SK-N-MC (cell line): ENCODE data around the gene NFATC2.

ENCODE experiments used
- EZH2 ChIP-seq: fragments of 200-600 bp; sonication (generic); IDR thresholded peaks from one replicate; pipeline ENCODE4 v1.6.1; 2017; ENCODE audit warnings: antibody characterized with exemption
- FOXP2 ChIP-seq: optimal IDR thresholded peaks from 2 replicates; pipeline ENCODE3; 2011; ENCODE audit warnings: mild to moderate bottlenecking, moderate library complexity; ENCODE audit not compliant: insufficient read depth; ENCODE audit errors: extremely low read length, control extremely low read depth
- POLR2AphosphoS5 ChIP-seq: IDR thresholded peaks from 2 replicates; pipeline ENCODE4 v1.6.1; 2012; ENCODE audit warnings: mild to moderate bottlenecking, low read depth, low read length, borderline replicate concordance

DNA sequence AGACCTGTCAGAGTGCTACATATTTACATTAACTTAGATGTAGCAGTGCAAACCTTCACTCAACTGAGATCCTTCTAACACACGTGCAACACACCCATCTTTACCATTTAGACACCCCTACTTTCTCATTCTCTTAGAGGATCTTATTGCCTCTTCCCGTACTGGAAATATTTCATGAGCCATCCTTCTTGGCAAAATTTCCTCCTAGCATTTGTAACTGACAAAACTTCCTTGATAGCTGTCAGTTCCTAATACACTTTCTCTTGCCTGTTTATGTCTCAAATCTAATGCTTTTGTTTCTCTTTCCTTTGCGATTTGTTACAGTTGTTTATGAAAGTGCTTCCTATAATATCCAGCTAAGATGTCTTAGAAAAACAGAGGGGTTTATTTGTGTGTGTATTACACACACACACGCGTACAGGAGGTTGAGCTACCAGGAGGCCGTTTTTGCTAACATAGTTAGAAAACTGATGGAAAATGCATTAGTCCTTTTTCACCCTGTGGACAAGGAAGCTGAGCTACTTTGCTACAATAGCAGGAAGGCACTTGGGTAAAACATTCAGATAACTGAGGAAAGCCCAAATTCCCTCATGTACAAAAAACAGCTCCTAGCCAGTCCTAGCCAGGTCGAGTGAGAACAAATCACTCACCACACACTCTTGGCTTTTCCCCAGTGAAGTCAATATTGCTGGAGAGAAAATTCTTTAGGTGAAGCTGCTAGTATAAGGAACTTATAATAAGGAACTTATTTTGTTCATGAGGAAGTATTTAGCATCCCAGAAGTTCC lies 153.6 kb downstream of the NFATC2 start:
- TF ChIP-seq EZH2 (no peak), POLR2AphosphoS5 (no peak), FOXP2 (no peak)
